GM18867 (cell line): Measurements from ENCODE around the gene IFITM2.
"Not testable (repeated sequence)": the region's sequence is repeated elsewhere in the genome, so short reads cannot be mapped to it uniquely, and the experiment has no call there.

Source experiments
- ATAC-seq: cut with Tn5 transposase; IDR thresholded peaks from one replicate; pipeline ENCODE4 v1.9.1; 2021; ENCODE audit warnings: mild to moderate bottlenecking, moderate library complexity; ENCODE audit not compliant: unreplicated experiment

IFITM2 gene

DNA sequence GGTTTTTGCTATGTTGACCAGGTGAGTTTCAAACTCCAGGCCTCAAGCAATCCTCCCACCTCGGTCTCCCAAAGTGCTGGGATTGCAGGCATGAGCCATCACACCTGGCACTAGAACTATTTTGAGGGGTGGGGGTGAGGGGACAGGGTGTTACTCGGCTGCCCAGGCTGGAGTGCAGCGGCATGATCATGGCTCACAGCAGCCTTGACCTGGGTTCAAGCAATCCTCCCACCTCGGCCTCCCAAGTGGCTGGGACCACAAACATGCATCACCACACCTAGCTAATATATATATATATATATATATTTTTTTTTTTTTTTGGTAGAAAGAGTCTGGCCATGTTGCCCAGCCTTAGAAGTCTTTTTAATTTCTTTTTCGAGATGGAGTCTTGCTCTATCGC is 30.1 kb downstream of the IFITM2 start:
- ATAC-seq: no peak

DNA sequence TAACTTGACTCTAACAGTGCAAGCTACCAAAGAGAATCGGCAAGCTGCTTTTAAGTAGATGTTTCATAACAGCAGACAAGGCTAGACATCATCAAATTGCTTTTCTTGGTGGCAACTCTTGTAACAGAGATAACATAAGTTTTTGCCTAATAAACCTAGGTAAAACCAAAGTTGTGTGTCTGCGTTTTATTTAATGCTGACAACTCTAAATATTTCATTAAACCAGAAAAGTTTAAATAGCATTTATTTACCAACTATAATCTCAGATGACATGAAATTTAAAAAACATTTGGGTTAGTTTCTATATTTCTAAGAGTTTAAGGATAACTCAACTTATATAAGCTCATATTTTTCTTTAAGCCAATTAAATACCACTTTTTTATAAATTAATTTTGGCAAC is 32.3 kb downstream of the IFITM2 start:
- no peak for ATAC-seq

DNA sequence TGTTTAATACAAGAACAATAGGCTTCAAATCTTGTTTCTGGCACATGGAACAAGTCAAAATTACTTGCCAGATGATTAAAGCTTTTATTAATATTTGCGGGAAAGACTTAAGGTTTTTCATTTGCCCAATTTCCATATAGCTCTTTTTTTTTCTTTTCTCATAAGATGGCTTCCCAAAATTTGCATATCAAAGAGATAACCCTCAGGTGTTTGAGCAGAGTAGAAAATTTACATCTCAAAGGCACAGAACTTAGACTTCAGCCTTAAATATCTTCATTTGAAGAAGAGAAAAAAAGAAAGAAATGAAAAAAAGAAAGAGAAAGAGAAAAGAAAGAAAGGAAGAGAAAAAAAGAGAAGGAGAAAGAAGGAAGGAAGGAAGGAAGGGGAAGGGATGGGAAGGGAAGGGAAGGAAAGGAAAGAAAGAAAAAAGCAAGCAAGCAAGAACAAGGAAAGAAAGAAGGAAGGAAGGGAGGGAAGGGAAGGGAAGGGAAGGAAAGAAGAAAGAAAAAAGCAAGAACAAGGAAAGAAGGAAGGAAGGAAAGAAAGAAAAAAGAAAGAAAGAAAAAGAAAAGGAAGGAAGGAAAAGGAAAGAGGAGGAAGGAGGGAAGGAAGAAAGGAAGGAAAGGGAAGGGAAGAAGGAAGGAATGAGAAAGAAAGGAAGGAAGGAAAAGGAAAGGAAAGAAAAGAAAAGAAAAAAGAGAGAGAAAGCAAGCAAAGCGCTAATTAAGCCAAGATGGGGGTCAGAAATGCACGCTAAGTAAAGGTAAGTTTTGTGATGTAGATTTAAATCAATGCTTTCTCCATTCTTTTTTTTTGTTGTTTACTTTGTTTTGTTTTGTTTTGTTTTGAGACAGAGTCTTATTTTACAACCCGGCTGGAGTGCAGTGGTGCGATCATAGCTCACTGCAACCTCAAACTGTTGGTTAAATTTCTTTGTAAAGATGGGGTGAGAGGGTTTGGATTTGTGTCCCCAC is 33.2 kb downstream of the IFITM2 start:
- no peak for ATAC-seq

DNA sequence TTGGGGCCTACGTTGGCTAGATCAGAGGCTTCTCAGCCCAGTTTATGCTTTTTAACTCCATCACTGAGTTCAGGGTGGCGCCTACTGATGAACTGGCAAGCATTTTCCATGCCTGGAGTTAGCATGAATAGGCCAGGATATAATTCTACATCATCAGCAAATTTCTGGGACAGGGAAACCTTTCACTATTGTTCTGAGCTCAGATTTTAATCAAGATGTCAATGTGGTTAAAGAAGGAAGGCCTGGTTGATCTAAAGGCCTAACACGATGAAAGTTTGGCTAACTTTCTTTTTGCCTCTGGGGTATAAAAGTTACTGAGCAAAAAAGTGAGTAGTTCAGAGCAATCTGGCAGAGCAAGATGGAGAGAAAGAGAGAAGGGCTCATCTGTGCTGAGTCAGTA is 34.7 kb downstream of the IFITM2 start:
- ATAC-seq: no peak

DNA sequence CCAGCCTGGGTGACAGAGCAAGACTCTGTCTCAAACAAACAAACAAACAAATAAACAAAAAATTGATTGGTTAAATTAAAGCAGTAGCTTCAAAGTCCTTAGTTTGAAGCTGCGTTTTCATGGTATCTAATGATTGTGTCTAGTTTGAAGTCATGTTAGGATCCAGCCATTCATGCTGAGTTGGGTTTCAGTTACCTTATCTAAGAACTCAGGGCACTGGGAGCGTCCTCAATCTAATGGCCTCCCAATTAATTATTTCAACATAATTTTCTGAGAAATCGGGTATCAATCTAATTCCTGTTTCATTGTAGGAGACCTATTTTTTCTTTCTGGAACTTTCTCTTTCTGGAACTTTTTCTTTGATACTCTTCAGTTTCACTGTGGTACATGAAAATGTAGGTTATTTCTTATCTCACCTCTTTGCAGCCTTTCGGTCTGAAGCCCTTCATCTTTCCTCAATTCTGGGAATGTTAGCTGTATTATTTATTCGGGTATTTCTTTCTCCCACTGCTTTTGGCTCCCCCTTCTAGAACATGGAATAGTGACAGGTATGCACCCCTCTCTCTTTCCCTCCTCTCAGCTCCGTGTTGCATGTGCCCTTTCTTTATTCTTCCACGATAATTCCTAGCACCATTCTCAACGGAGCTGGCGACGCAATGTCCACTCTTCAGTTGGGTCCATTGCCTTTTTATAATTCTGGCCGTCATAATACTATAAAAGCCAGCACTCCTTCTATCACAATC is 37.4 kb downstream of the IFITM2 start:
- no peak for ATAC-seq

GRCh38 chr11:346529-346928 is 38.9 kb downstream of the IFITM2 start:
- no peak for ATAC-seq

- ATAC-seq: not testable (repeated sequence)
Observed at GRCh38 chr11:349270-349954, 41.8 kb downstream of the IFITM2 start.

DNA sequence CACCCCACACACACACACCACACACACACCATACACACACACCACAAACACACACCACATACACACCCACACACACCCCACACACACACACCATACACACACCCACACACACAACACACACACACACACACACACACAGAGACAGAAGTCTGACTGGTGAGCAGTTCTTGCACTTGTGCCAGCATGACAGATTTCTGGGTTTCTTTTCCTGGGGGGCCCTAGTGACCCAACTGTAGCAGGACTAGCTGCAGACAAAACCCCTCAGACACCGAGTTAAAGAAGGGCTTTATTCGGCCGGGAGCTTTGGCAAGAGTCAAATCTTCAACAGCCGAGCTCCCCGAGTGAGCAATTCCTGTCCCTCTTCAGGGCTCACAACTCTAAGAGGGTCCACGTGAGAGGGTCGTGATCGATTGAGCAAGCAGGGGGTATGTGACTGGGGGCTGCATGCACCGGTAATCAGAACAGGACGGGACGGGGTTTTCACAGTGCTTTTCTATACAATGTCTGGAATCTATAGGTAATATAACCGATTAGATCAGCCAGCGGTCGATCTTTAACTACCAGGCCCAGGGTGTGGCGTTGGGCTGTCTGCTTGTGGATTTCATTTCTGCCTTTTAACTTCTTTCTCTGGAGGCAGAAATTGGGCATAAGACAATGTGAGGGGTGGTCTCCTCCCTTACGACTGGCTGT is 42.6 kb downstream of the IFITM2 start:
- ATAC-seq: not testable (repeated sequence)

- peak; percentile 51 for ATAC-seq
Observed at GRCh38 chr11:350723-351255, 43.2 kb downstream of the IFITM2 start.

- ATAC-seq: no peak
Observed at GRCh38 chr11:351411-351810, 43.8 kb downstream of the IFITM2 start.

DNA sequence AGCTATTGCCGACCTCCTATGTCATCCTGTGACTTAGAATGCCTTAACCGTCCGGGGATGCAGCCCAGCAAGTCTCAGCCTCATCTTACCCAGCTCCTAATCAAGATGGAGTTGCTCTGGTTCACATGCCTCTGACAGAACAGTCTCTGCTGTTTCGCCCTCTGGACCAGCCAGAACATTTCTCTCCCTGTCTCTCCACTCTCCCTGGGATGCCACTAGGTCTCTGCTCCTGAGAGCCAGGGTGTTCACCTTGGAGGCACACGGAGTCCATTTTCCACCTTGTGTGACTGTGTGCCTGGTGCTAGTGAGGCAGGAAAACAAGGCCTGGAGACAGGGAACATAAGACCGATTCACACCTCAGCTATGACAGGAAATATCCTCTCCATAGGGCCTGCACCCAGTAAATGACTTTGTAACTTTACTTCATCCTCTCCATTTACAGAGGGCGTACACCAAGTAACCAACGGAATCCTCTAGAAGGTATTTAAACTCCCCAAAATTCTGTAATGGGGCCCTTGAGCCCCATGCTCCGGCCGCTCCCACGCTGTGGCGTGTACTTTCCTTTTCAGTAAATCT is 44.9 kb downstream of the IFITM2 start:
- ATAC-seq: no peak

DNA sequence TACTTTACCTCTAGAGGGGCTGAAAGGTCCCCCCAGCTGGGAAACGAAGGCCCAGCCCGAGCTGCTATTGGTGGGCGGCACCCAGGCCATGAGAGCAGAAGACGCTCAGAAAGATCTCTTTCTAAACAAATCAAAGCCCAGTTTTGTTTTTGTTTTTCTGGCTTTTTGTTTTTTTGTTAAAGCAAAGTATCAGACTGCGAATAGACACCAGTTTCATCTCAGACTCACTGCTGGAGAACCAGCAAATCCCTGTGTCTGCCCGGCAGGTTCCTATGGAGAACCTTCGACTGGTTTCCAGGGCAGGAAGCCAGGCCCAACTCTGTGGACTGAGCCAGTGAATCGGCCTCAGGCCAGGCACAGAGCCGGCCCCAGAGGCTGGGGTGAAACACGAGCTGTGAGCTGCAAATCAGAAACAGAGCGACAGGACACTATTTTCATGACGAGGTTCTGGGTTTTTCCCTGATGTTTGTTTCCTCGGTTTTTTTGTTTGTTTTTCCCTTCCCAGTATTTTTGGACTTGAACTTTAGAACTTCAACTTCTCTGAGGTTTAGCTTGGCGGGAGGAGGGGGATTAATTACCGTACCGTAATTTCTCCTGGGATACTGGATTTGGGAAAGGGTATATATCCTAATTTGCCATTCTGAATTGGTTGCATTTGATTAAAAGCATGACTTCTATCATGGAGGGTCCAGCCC is 45.7 kb downstream of the IFITM2 start:
- no peak for ATAC-seq

GRCh38 chr11:355581-356458 is 48.2 kb downstream of the IFITM2 start:
- ATAC-seq: peak; percentile 50

- ATAC-seq: no peak
Observed at GRCh38 chr11:356610-357009, 49.0 kb downstream of the IFITM2 start.

DNA sequence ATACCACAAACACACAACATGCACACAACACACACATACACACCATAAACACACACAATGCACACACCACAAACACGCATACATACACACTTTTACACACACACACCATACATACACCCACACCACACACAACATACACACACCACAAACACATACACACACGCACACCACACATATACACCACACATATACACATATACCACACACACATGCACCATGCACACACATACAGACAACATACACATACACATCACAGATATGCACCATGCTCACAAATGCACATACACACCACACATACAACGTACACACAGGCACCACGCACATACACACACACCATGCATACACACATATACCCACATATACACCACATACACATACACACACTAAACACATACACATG is 50.0 kb downstream of the IFITM2 start:
- ATAC-seq: no peak

DNA sequence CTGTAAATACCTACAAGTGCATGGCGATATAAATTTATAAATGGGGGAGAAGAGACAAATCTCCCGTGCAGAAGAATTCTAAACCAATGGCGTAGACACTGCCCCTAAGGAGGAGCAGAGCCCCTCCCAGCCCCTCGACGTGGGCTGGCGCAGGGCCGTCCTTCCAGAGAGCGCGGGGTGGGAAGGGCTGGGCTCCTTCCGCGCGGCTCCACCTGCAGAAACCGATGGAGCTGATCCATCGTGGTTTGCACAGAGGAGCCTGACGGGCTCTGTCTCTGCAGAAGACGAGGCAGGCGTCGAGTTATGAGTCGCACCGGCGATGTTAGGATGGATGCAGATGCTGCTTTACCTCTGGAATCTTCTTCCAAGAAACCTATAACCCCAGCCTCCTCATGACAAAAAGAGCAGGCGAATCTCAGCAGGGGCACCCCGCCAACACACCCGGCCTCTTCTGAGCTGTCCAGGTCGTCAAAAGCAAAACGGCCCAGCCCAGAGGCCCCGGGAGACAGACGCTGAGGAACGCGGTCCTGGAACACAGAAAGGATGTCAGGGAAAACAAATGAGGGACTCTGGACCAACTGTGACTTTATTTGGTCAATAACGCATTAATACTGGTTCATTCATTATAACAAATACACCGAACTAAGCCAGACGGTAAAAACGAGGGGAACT is 50.6 kb downstream of the IFITM2 start:
- ATAC-seq: no peak
